ENCODE measurements around the gene DUS2.
A peak's percentile ranks its signal among the peaks of the same experiment; 100 is the strongest.
"Not testable (repeated sequence)": the region's sequence is repeated elsewhere in the genome, so short reads cannot be mapped to it uniquely, and the experiment has no call there.

Gene DUS2

DNA sequence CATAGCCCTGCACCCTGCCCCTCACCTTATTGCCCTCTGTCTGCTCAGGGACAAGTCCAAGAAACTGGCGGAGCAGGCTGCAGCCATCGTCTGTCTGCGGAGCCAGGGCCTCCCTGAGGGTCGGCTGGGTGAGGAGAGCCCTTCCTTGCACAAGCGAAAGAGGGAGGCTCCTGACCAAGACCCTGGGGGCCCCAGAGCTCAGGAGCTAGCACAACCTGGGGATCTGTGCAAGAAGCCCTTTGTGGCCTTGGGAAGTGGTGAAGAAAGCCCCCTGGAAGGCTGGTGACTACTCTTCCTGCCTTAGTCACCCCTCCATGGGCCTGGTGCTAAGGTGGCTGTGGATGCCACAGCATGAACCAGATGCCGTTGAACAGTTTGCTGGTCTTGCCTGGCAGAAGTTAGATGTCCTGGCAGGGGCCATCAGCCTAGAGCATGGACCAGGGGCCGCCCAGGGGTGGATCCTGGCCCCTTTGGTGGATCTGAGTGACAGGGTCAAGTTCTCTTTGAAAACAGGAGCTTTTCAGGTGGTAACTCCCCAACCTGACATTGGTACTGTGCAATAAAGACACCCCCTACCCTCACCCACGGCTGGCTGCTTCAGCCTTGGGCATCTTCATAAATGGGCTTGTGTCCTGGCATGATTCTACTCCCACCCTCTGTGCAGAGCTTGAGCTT lies 55.8 kb downstream of the DUS2 start:
- no peak for DNase-seq

GRCh38 chr16:68079376-68079625 lies 56.2 kb downstream of the DUS2 start:
- no peak for DNase-seq

- DNase-seq = no peak
These were observed 56.7 kb downstream of the DUS2 start for GRCh38 chr16:68079626-68080344.

GRCh38 chr16:68081861-68082628 lies 59.0 kb downstream of the DUS2 start:
- DNase-seq = no peak

- DNase-seq = no peak
These were observed 59.6 kb downstream of the DUS2 start for GRCh38 chr16:68082629-68083238.

GRCh38 chr16:68083239-68083781 lies 60.2 kb downstream of the DUS2 start:
- DNase-seq = no peak

DNA sequence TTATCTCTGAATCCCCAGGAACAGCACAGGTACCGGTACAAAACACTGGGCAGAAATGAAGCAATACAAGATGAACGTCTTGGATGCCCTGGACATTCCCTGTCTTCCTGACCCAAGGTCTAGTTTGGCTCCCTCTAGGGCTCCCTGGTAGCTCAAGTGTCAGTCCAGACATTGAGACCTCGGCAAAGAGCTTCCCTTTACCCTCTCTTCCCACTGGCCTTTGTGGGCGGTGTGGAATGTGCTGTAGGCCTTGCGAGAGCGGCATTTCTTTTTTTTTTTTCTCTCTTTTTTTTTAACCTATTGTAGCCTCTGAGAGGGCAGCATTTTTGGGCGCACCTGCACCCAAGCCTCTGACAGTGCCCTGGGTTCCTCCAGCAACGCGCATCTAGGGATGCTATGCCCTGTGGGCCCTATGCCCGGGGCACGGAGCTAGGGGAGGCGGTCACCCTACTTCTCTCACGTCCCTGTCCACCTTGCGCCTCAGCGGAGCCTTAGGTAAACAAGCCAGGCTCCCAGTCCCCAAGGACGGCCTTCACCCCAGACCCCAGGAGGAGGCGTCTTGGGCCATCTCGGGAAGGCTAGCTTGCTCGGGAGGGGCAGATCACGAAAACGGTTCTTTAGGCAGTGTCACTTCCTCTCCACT lies 60.9 kb downstream of the DUS2 start:
- DNase-seq = no peak

GRCh38 chr16:68084504-68085258 lies 61.6 kb downstream of the DUS2 start:
- DNase-seq = peak; percentile 98

DNA sequence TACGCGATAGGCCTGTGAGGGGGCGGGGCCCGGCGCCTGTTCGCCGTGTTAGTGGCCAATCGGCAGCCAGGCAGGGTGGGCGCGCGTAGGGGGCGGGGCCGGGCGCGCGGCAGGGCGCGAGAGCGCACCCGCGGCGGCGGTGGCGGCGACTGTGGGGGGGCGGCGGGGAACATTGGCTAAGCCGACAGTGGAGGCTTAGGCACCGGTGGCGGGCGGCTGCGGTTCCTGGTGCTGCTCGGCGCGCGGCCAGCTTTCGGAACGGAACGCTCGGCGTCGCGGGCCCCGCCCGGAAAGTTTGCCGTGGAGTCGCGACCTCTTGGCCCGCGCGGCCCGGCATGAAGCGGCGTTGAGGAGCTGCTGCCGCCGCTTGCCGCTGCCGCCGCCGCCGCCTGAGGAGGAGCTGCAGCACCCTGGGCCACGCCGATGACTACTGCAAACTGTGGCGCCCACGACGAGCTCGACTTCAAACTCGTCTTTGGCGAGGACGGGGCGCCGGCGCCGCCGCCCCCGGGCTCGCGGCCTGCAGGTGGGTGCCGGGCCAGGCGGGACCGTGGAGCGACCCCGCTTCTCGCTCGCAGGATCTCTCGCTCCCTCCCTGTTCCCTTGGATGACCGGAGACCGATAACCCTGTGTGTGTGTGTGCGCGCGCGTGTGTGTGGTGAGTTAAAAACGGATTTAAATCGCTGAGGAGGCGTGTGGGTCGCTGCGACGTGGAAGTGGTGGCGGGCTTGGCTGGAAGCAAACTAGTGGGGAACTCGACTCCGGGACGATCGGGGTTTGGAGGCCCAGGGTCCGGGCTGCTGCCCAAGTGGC lies 62.4 kb downstream of the DUS2 start, which contains the start of gene NFATC3:
NFATC3 (plus strand) TSS at position 112 of the 813 bp plus-strand sequence; CDS start at position 424, 312 bp downstream.
- DNase-seq = peak; percentile 60

- no peak for DNase-seq
These were observed 63.3 kb downstream of the DUS2 start for GRCh38 chr16:68086336-68086841.

- DNase-seq = no peak
These were observed 63.8 kb downstream of the DUS2 start for GRCh38 chr16:68086860-68087268.

- no peak for DNase-seq
These were observed 64.6 kb downstream of the DUS2 start for GRCh38 chr16:68087688-68088087.

DNA sequence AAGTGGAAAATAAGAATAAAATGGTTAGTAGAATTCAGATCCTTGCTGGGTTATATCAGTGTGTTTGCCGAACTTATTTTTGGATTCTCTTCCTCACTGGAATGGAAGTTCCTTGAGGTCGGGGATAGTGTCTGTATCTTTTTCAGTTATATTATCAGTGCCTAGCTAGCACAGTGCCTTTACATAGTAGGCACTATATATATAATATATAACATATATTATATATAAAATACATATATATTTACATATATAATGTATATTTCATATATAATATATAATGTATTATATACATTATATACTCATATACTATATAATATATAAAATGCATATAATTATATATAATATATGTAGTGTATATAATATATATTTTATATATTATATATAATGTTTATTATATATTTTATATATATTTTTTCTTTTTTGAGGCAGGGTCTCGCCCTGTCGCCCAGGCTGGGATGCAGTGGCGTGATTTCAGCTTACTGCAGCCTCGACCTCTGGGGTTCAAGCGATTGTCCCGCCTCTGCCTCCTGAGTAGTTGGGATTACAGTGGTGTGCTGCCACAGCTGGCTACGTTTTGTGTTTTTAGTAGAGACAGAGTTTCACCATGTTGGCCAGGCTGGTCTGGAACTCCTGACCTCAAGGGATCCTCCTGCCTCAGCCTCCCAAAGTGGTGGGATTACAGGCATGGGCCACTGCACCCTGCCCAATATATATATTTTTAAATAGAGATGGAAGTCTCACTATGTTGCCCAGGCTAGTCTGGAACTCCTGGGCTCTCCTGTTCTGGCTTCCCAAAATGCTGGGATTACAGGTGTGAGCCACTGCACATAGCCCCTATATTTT lies 65.3 kb downstream of the DUS2 start:
- no peak for DNase-seq

- no peak for DNase-seq
These were observed 66.0 kb downstream of the DUS2 start for GRCh38 chr16:68089067-68089466.

DNA sequence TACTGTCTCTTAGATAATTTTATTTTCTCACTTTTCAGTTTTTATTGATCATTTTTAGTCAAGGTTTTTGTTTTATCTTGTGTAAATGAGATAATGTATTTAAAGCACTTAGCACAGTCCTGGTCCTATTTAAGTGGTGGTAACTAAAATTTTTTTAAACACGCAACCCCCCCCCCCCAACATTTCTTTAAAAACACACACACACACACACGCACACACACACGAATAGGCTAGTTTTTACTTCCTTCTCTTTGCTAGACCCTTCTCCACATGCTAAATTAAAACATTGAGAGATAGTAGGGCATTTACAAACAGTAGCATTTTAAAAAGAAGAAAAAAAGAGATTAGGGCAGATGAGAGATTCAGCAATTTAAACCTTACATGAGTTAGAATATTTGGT lies 67.0 kb downstream of the DUS2 start:
- DNase-seq = no peak

DNA sequence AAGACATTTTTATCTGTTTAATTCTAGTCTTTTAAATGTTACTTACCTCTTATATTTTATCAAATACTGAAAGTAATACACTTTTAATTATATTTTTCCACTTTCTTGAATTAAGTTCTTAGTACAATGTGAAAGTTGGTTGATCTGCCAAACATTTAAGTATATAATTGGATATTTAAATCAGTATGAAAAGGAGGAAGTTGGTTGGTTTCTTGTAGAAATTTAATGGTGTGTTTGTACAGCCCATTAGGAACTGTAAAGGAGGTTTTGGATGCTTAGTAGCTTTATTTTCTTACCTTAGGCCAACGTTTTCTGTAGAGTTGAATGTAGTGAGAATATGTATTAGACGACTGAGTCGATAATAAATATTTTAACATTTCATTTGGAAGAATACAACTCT lies 67.4 kb downstream of the DUS2 start:
- DNase-seq = no peak

DNA sequence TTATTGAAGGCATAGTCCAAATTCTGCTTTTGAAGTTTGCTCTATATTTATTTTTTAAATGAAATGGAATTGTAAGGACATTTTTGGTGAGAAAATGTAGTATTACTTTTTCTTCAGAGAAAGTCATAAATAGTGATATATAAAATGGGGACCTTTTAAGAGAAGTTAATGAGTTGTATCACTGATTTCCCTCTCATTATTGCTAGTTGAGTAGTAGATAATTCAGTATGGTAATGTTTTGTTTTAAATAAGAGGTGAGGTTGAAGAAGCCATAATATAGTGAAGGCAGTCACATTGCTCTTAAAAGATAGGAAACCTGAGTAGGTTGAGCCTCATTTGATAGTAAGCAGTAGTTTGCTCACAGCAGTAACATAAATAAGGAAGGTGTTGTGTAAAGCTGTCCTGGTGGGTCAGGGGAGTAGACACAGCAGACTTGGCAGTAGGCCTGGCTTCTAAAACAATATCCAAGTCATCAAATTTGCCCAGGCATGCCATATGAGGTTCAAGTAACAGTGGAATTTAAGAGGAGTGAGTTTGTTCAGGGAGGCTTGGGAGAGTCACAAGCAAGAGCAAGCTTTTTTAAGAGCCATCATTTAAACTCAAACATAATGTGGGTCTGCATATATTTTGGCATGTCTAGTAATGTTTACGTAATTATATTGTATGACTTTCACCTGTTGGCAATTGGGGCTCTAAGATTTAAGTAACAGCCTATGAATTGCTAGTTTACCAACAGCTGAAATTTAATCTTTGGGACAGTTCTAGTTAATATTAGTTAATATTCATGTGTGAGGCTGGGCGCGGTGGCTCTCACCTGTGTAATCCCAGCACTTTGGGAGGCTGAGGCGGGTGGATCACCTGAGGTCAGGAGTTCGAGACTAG lies 68.5 kb downstream of the DUS2 start:
- no peak for DNase-seq

- DNase-seq = not testable (repeated sequence)
These were observed 69.2 kb downstream of the DUS2 start for GRCh38 chr16:68092275-68092674.

Data from NCI-H1092 (cell line).